SKM-1 treated with dmso at 0.1 percent for 144 hours (cell line): Measurements from ENCODE around the gene SNRNP40.

ENCODE experiments used
- DNase-seq: peaks from one replicate; lab custom pipeline; 2025; ENCODE audit not compliant: unreplicated experiment; lab: John Stamatoyannopoulos, UW

The SNRNP40 gene

GRCh38 chr1:31296486-31297276 is at the start of gene SNRNP40, which contains the start of gene ZCCHC17:
Gene SNRNP40, minus strand, starts transcription at chr1:31296788. Its CDS starts 37 bp downstream, at chr1:31296751.
Gene ZCCHC17, plus strand, starts transcription at chr1:31297032. Its CDS starts 13,067 bp downstream, at chr1:31310099.
- DNase-seq, result peak; percentile 98

DNA sequence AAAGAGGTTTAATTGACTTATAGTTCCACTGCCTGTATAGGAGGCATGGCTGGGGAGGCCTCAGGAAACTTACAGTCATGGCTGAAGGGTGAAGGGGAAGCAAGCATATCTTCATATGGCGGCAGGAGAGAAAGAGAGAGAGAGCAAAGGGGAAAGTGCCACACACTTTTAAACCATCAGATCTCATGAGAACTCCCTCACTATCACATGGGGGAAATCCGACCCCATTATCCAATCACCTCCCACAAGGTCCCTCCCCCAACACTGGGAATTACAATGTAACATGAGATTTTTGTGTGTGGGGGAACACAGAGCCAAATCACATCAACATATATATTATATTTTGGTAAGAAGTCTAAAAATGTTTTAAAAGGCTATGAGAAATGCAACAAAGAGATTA is 49.0 kb upstream of the SNRNP40 start:
- DNase-seq, result no peak

- no peak for DNase-seq
Measured at GRCh38 chr1:31344503-31344902, 47.9 kb upstream of the SNRNP40 start.

GRCh38 chr1:31336687-31337467 is 40.3 kb upstream of the SNRNP40 start:
- no peak for DNase-seq

DNA sequence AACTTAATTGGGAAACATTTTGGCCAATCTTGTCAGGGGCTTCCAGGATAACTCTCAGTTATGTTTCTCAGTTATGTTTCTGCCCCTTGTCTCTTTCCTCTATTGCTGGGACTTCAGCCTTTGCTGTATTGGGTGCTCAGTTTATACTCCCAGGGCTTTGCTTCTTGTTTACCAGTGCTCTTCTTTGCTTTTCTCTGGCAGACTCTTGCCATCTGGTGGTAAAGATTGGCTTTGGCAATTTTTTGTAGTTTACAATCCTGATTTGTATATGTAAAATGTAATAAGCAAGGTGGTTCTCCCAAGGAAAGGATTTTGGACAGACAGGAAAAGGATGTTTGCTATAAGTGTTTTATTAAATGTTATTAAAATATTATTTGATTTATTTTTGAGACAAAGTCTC is 38.4 kb upstream of the SNRNP40 start:
- DNase-seq, result peak; percentile 21

DNA sequence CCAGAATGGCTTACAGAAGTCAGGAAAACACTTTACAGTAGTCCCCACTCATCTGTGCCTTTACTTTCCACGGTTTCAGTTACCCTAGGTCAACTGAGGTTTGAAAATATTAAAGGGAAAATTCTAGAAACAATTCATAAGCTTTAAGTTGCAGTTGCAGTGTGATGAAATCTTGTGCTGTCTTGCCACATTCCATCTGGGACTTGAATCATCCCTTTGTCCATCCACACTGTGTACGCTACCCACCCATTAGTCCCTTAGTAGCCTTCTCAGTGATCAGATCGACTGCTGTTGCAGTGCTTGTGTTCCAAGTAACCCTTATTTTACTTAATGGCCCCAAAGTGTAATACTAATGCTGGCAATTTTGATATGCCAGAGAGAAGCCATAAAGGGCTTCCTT is 30.8 kb upstream of the SNRNP40 start:
- no peak for DNase-seq

- no peak for DNase-seq
Measured at GRCh38 chr1:31326461-31326860, 29.9 kb upstream of the SNRNP40 start.

DNA sequence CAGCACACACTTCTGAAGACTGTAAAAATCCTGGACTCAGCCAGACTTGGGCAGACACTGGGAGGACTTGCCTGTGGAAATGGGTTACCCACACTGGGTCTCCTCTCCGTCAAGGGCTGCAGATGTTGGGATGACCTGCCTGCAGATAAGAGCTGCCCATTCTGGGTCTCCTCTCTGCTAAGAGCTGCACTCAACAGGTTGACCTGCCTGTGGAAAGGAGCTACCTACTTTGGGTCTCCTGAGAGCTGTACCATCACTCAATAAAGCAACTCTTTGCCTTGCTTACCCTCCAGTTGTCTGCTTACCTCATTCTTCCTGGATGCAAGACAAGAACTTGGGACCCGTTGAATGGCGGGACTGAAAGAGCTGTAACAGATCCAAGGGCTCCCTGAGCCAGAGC is 28.4 kb upstream of the SNRNP40 start:
- no peak for DNase-seq

GRCh38 chr1:31324093-31324492 is 27.5 kb upstream of the SNRNP40 start:
- DNase-seq, result no peak

GRCh38 chr1:31318146-31318545 is 21.6 kb upstream of the SNRNP40 start:
- DNase-seq, result no peak

GRCh38 chr1:31315902-31316301 is 19.3 kb upstream of the SNRNP40 start:
- DNase-seq, result no peak

DNA sequence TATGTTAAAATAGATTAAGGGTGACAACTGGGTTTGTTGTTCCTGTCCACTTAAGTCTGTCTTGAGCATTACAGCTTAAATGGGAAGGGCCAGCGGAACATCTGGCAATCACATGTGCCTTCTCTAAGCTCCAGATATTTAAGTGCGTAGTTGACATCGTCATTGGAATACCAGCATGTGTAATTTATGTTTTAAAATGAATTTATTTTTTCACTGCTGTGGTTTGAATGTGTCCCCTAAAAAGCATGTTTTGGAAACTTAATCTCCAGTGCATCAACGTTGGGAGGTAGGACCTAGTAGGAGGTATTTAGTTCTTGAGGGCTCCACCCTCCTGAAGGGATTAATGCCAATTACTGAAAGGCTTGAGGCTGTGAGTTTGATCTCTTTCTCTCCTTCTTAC is 13.6 kb upstream of the SNRNP40 start:
- DNase-seq, result no peak

DNA sequence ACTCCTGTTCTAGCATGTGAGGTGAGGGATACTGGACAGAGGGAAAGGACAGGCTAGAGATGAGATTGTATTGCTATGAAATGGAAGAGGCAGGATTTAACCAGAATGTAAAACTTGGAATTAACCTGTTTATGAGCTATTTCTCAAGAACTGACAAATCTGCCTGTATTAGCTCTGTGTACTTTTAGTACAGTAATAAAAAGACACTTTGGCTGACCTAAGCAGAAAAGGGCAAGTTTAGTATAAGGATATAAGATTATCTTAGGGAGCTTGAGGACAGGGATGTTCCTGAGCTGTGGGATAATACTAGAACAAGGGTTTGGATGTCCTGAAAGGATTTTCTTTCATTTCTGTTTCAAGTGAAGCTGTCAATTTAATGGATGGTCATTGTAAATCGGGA is 11.4 kb upstream of the SNRNP40 start:
- no peak for DNase-seq

- no peak for DNase-seq
Measured at GRCh38 chr1:31306278-31306677, 9.7 kb upstream of the SNRNP40 start.

DNA sequence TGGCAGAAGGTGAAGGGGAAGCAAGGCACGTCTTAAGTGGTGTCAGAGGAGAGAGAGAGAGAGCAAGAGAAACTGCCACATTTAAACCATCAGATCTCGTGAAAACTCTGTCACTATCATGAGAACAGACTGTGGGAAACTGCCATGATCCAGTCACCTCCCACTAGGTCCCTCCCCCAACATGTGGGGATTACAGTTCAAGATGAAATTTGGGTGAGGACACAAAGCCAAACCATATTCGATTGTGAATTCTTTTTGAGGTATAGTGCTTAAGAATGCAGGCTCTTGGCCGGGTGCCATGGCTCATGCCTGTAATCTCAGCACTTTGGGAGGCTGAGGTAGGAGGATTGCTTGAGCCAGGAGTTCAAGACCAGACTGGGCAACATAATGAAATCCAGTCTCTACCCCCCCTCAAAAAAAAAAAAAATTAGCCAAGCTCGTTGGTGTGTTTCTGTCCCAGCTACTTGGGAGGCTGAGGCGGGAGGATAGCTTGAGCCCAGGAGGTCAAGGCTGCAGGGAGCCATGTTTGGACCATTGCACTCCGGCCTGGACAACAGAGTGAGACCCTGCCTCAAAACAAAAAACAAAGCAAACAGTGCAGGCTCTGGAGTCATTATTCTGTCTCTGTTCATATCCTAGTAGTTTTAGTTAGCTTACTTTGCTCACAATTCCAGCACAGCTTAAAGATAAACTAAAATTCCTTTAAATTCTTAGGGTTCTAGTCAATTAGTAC is 6.3 kb upstream of the SNRNP40 start:
- DNase-seq, result no peak

DNA sequence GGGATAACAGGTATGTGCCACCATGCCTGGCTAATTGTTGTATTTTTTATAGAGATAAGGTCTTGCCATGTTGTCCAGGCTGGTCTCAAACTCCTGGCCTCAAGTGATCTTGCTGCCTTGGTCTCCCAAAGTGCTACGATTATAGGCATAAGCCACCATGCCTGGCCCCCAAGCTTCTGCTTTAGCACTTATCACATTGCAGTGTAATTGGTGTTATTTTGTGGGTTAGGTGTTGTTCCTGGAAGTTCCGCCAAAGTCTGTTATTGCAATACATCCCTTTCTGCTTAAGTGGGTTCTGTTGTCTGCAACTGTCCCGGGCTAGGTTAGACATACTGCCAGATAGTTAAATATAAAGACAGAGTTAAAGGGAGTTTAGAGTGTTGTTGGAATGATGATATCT is 3.6 kb upstream of the SNRNP40 start:
- no peak for DNase-seq

DNA sequence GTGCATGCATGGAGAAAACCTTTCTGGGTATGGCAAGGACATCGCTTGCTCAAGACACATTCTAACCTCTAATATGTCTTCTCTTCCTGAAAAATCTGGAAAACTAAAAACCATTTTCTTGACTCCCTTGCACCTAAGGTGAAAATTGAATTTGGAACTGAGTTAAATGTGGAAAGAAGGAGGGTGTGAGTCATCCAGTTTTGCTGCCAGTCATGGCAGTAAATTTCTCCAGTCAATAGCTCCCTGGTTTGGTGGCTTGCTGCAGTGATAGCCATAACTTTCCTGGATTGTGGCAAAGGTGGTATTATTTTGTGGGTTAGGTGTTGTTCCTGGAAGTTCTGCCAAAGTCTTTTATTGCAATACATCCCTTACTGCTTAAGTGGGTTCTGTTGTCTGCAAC is 2.8 kb upstream of the SNRNP40 start:
- no peak for DNase-seq

DNA sequence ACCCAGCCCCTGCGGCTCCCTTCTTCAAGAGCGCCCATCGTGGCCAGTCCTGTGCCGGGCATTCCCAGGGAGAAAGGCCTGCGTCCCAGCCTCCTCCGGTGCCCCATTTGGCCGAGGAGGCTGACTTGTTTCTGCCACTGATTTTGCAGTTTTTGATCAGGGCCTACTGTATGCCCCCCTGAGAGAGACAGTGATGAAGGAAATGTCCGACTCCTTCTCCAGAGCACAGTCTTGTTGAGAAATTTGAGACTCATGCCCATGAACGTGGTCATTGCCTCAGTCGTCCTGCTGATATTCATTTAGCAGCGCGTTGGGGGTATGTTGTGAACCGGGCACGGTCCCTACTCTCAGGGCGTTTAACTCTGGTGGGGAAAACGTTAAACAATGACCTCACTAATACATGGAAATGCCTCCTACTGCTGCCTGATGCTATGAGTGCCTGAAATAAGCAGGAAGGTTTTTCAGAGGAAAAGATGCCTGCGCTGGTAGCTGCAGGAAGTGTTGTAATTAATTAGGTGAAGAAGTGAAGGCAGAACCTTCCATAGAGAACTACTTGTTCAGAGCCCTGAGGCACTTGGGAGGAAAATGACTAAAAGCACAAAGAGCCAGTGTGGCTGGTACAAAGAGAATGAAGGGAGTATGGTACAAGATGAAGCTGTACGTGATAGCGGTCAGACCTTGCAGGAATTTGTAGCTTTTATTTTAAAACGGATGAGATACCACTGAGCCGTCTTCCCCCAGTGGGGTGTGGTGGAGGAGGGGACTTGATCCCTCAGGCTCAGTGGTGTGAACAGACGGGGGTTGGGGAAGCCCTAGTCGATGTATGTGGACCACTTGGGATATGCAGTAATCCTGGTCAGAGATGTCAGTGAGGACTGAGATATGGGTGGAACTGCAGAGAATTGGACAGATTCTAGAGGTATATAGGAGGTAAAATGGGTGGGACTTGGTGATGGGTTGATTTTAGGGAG is 974 bp upstream of the SNRNP40 start:
- DNase-seq, result peak; percentile 39

DNA sequence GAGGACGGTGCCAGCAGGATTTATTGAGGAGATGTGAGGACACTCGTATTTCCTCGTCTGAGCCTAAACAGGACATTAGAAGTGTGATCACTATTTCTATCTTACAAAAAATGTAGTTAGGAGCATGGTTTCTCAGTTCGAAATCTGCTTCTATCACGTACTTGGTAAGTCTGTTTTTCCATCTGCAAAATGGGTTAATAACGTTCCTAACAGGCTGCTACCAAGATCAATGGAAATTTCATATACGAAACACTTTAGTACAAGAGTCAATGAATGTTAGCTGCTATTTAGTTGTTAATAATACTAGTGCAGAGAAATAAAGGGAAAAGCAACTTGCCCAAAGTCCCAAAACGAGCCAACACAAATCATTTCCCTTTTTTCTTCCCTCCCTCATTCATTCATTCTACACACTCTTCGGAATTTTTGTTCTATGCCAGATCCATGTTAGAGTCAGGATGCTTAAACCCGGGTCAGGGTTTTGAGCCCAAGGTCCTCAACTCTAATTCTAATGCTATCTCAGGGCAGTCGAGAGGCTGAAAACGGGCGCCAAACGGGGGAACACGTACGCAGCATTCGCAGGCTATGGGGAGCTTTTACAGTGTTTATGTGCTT is 608 bp downstream of the SNRNP40 start:
- no peak for DNase-seq

DNA sequence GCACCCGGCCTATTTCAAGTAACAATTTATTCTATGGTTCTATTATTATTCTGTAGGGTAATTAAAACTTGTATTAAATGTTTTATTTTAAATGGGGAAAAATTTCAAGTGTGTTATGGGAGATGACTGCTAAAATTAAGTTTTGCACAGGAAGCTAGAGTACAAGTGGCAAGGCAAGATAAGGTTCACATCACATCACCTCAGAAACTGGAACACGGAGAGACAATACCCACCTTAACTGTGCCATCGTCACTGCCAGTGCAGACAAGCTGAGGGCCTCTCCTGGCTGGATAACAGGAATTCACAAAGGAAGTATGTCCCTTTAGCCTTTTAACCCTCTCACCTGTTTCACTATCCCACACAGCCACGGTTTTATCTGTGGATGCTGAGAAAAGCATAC is 7.6 kb downstream of the SNRNP40 start:
- no peak for DNase-seq
